Measurements from ENCODE around the gene HNRNPF.
A peak's percentile ranks its signal among the peaks of the same experiment; 100 is the strongest.

Gene HNRNPF

DNA sequence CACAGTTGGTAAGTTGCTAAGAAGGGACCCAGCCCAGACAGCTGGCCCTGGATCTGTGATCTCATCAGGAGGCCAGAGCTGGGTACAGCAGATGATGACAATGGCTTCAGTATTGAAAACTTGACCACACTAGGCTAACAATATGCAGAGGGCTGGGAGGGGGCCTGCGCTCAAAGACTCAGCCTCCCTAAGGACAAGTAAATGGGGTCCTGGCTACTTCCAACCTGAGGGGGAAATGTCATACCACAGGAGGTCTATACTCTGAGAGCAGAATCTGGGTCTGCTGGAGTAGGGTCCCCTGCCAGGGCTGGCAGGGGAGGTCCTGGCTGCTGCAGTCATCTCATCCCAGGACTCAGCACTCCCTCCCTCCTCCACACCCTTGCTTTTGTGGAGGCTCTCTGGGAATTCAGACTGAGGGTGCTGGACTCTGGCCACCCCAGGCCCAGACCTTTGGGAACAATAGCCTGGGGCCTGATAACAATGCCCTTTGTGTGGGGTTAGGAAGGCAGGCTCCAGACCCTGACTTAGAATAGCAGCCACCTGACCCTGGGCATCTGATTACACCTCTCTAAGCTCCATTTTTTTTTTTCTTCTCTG lies 36.1 kb downstream of the HNRNPF start:
- Histone ChIP-seq H3K4me3 (ENCODE audit: low read length in 2 of 2) (no peak overlapping the region), H3K27ac (replicated peaks; ENCODE audit: low read length) (no peak overlapping the region), H2AFZ (ENCODE audit: low read length) (peak overlapping the region; percentile 25), H2BK5ac (ENCODE audit: low read length) (no peak overlapping the region), H3K4me2 (ENCODE audit: insufficient read depth, low read length, poor library complexity, severe bottlenecking) (no peak overlapping the region), H2BK12ac (ENCODE audit: low read length) (peak overlapping the region; percentile 34), H4K91ac (ENCODE audit: low read depth, low read length, poor library complexity) (no peak overlapping the region), H4K8ac (ENCODE audit: low read depth, low read length) (no peak overlapping the region), H3K36me3 (replicated peaks in 1 of 2; ENCODE audit: control insufficient read depth in 2 of 2, insufficient read depth in 2 of 2, low read length in 2 of 2) (no peaks in the 10 kb centered on the region), H3K27me3 (ENCODE audit: control insufficient read depth in 3 of 3, insufficient read depth in 3 of 3, low read depth in 1 of 3, low read length in 3 of 3) (no peaks in the 10 kb centered on the region), H3K18ac (ENCODE audit: low read length) (peak overlapping the region; percentile 78), H3K79me1 (ENCODE audit: low read depth, low read length) (no peaks in the 10 kb centered on the region), H2AK5ac (ENCODE audit: low read depth, low read length) (peak overlapping the region; percentile 89), H3K14ac (ENCODE audit: low read length) (no peak overlapping the region), H3K9ac (ENCODE audit: low read depth, low read length, poor library complexity) (no peak overlapping the region), H2BK15ac (ENCODE audit: low read length) (no peak overlapping the region), H3K4me1 (ENCODE audit: control insufficient read depth in 2 of 2, insufficient read depth in 1 of 2, low read depth in 1 of 2, low read length in 2 of 2) (peaks cover 0 to 15% of the 10 kb centered on the region in 2 donors), H3K23ac (ENCODE audit: low read depth, low read length, poor library complexity) (no peak overlapping the region), H3K9me3 (replicated peaks in 1 of 2; ENCODE audit: control insufficient read depth in 2 of 2, insufficient read depth in 1 of 2, low read depth in 1 of 2, low read length in 2 of 2) (no peaks in the 10 kb centered on the region), H3K4ac (ENCODE audit: low read length) (no peak overlapping the region), H2BK120ac (ENCODE audit: low read depth, low read length) (no peak overlapping the region)
- DNase-seq (ENCODE audit: low spot score): no peak
- no CpG with 5 or more reads among the region's 1 CpG for WGBS, 2 donors (ENCODE audit: extremely low coverage in 2 of 2, insufficient read length in 2 of 2, insufficient replicate concordance in 1 of 2)

DNA sequence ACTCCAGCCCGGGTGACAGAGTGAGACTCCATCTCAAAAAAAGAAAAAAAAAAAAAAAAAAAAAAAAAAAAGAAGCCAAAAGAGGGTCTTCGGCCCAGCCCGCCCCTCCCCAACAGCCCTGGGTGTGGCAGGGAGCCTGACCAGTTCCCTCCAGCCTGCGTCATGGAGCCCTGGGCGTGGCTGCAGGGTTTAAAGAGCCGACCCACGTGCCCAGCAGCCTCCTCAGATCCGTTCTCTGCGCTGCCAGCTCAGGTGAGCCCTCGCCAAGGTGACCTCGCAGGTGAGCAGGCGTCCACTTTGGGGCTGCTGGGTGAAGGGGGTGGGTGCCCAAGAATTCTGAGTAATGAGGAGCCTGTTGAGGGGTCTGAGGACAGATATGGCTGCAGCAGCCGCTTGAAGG lies 37.6 kb downstream of the HNRNPF start, which contains the start of gene FXYD4:
Gene FXYD4 (plus strand): TSS at position 219 of the 400 bp plus-strand sequence. CDS start 2,111 bp downstream, outside the sequence.
- Histone ChIP-seq H3K9me3 (replicated peaks in 1 of 2; ENCODE audit: control insufficient read depth in 2 of 2, insufficient read depth in 1 of 2, low read depth in 1 of 2, low read length in 2 of 2) (no peaks in the 10 kb centered on the region), H2BK15ac (ENCODE audit: low read length) (peak within 1 kb of the TSS; percentile 85), H3K36me3 (replicated peaks in 1 of 2; ENCODE audit: control insufficient read depth in 2 of 2, insufficient read depth in 2 of 2, low read length in 2 of 2) (no peaks in the 10 kb centered on the region), H2BK5ac (ENCODE audit: low read length) (peak within 1 kb of the TSS; percentile 42), H3K79me1 (ENCODE audit: low read depth, low read length) (no peaks in the 10 kb centered on the region), H2BK12ac (ENCODE audit: low read length) (peak within 1 kb of the TSS; percentile 73), H3K9ac (ENCODE audit: low read depth, low read length, poor library complexity) (no peak within 1 kb of the TSS), H3K4me2 (ENCODE audit: insufficient read depth, low read length, poor library complexity, severe bottlenecking) (no peak within 1 kb of the TSS), H3K27me3 (ENCODE audit: control insufficient read depth in 3 of 3, insufficient read depth in 3 of 3, low read depth in 1 of 3, low read length in 3 of 3) (no peaks in the 10 kb centered on the region), H2AFZ (ENCODE audit: low read length) (no peak within 1 kb of the TSS), H3K4me1 (ENCODE audit: control insufficient read depth in 2 of 2, insufficient read depth in 1 of 2, low read depth in 1 of 2, low read length in 2 of 2) (peaks cover 0 to 12% of the 10 kb centered on the region in 2 donors), H3K4ac (ENCODE audit: low read length) (no peak within 1 kb of the TSS), H3K23ac (ENCODE audit: low read depth, low read length, poor library complexity) (peak within 1 kb of the TSS; percentile 11), H2BK120ac (ENCODE audit: low read depth, low read length) (no peak within 1 kb of the TSS), H2AK5ac (ENCODE audit: low read depth, low read length) (peak within 1 kb of the TSS; percentile 95), H4K91ac (ENCODE audit: low read depth, low read length, poor library complexity) (peak within 1 kb of the TSS; percentile 24), H3K27ac (replicated peaks; ENCODE audit: low read length) (no peak within 1 kb of the TSS), H4K8ac (ENCODE audit: low read depth, low read length) (peak within 1 kb of the TSS; percentile 82), H3K18ac (ENCODE audit: low read length) (peak within 1 kb of the TSS; percentile 70), H3K14ac (ENCODE audit: low read length) (no peak within 1 kb of the TSS), H3K4me3 (ENCODE audit: low read length in 2 of 2) (no peak within 1 kb of the TSS)
- DNase-seq (ENCODE audit: low spot score): no peak
- no CpG with 5 or more reads among the region's 13 CpGs for WGBS, 2 donors (ENCODE audit: extremely low coverage in 2 of 2, insufficient read length in 2 of 2, insufficient replicate concordance in 1 of 2)

DNA sequence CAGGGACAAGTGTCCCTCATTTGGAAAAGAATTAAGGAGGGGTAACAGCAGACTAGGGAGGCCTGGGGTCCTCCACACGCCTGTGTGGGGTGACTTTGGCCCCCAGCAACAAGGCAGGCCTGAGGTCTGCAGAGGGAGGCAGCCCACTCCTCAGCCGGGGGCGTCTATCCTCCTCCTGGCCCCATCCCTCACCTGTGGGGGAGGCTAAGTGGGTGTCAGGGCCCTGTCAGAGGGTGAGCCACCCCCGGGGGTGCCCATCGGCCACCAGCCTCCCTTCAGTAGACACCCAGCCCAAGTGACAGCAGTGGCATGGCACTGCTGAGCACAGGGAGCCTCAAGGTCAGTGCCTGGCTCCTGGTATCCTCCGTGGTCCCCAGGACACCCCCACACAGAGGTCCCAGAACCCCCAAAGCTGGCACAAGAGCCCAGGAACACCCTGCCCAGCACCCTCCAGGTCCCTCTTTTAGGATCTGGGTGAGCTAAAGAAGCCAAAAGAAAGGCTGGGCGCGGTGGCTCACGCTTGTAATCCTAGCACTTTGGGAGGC lies 38.2 kb downstream of the HNRNPF start:
- peak overlapping the region; percentile 85 for H2BK15ac ChIP-seq (ENCODE audit: low read length)
- no peak overlapping the region for H3K9ac ChIP-seq (ENCODE audit: low read depth, low read length, poor library complexity)
- H3K27ac ChIP-seq (replicated peaks; ENCODE audit: low read length): no peak overlapping the region
- no peaks in the 10 kb centered on the region for H3K9me3 ChIP-seq (replicated peaks in 1 of 2; ENCODE audit: control insufficient read depth in 2 of 2, insufficient read depth in 1 of 2, low read depth in 1 of 2, low read length in 2 of 2)
- no peak overlapping the region for H3K4ac ChIP-seq (ENCODE audit: low read length)
- no peak overlapping the region for H3K23ac ChIP-seq (ENCODE audit: low read depth, low read length, poor library complexity)
- peak overlapping the region; percentile 24 for H4K91ac ChIP-seq (ENCODE audit: low read depth, low read length, poor library complexity)
- no peaks in the 10 kb centered on the region for H3K27me3 ChIP-seq (ENCODE audit: control insufficient read depth in 3 of 3, insufficient read depth in 3 of 3, low read depth in 1 of 3, low read length in 3 of 3)
- peak overlapping the region; percentile 70 for H3K18ac ChIP-seq (ENCODE audit: low read length)
- peak overlapping the region; percentile 95 for H2AK5ac ChIP-seq (ENCODE audit: low read depth, low read length)
- H2AFZ ChIP-seq (ENCODE audit: low read length): no peak overlapping the region
- no peak overlapping the region for H2BK120ac ChIP-seq (ENCODE audit: low read depth, low read length)
- peak overlapping the region; percentile 82 for H4K8ac ChIP-seq (ENCODE audit: low read depth, low read length)
- no peak for DNase-seq (ENCODE audit: low spot score)
- H3K79me1 ChIP-seq (ENCODE audit: low read depth, low read length): no peaks in the 10 kb centered on the region
- peak overlapping the region; percentile 24 for H2BK5ac ChIP-seq (ENCODE audit: low read length)
- no peak overlapping the region for H3K4me3 ChIP-seq (ENCODE audit: low read length in 2 of 2)
- no peaks in the 10 kb centered on the region for H3K36me3 ChIP-seq (replicated peaks in 1 of 2; ENCODE audit: control insufficient read depth in 2 of 2, insufficient read depth in 2 of 2, low read length in 2 of 2)
- no peak overlapping the region for H3K4me2 ChIP-seq (ENCODE audit: insufficient read depth, low read length, poor library complexity, severe bottlenecking)
- peak overlapping the region; percentile 73 for H2BK12ac ChIP-seq (ENCODE audit: low read length)
- H3K4me1 ChIP-seq (ENCODE audit: control insufficient read depth in 2 of 2, insufficient read depth in 1 of 2, low read depth in 1 of 2, low read length in 2 of 2): peaks cover 0 to 12% of the 10 kb centered on the region in 2 donors
- WGBS, 2 donors (ENCODE audit: extremely low coverage in 2 of 2, insufficient read length in 2 of 2, insufficient replicate concordance in 1 of 2): no CpG with 5 or more reads among the region's 9 CpGs
- no peak overlapping the region for H3K14ac ChIP-seq (ENCODE audit: low read length)

DNA sequence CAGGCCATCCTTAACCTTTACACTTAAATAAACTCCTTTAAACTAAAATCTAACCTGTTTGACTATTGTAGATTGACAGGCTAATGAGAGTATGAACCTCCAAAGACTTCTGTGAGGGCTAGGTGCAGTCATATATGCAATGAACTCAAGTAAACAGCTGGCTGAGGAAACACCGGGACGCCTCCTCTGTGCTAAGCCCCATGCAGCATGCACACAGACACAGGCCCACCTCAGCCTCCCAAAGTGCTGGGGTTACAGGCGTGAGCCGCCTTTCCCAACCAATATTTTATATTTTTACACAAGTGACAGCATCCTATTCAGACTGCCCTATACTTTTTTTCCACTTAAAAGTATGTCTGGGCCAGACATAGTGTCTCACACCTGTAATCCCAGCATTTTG lies 39.1 kb downstream of the HNRNPF start:
- Histone ChIP-seq H2AFZ (ENCODE audit: low read length) (no peak overlapping the region), H3K27ac (replicated peaks; ENCODE audit: low read length) (no peak overlapping the region), H3K36me3 (replicated peaks in 1 of 2; ENCODE audit: control insufficient read depth in 2 of 2, insufficient read depth in 2 of 2, low read length in 2 of 2) (no peaks in the 10 kb centered on the region), H2BK5ac (ENCODE audit: low read length) (no peak overlapping the region), H3K4me2 (ENCODE audit: insufficient read depth, low read length, poor library complexity, severe bottlenecking) (no peak overlapping the region), H3K9ac (ENCODE audit: low read depth, low read length, poor library complexity) (no peak overlapping the region), H2BK12ac (ENCODE audit: low read length) (no peak overlapping the region), H3K9me3 (replicated peaks in 1 of 2; ENCODE audit: control insufficient read depth in 2 of 2, insufficient read depth in 1 of 2, low read depth in 1 of 2, low read length in 2 of 2) (no peaks in the 10 kb centered on the region), H2AK5ac (ENCODE audit: low read depth, low read length) (no peak overlapping the region), H3K4ac (ENCODE audit: low read length) (no peak overlapping the region), H2BK120ac (ENCODE audit: low read depth, low read length) (no peak overlapping the region), H3K14ac (ENCODE audit: low read length) (no peak overlapping the region), H3K23ac (ENCODE audit: low read depth, low read length, poor library complexity) (no peak overlapping the region), H3K4me3 (ENCODE audit: low read length in 2 of 2) (no peak overlapping the region), H3K18ac (ENCODE audit: low read length) (no peak overlapping the region), H4K8ac (ENCODE audit: low read depth, low read length) (no peak overlapping the region), H3K4me1 (ENCODE audit: control insufficient read depth in 2 of 2, insufficient read depth in 1 of 2, low read depth in 1 of 2, low read length in 2 of 2) (peaks cover 0 to 12% of the 10 kb centered on the region in 2 donors), H3K27me3 (ENCODE audit: control insufficient read depth in 3 of 3, insufficient read depth in 3 of 3, low read depth in 1 of 3, low read length in 3 of 3) (no peaks in the 10 kb centered on the region), H4K91ac (ENCODE audit: low read depth, low read length, poor library complexity) (no peak overlapping the region), H3K79me1 (ENCODE audit: low read depth, low read length) (no peaks in the 10 kb centered on the region), H2BK15ac (ENCODE audit: low read length) (no peak overlapping the region)
- no peak for DNase-seq (ENCODE audit: low spot score)
- WGBS, 2 donors (ENCODE audit: extremely low coverage in 2 of 2, insufficient read length in 2 of 2, insufficient replicate concordance in 1 of 2): no CpG with 5 or more reads among the region's 4 CpGs
